Endothelial cell of umbilical vein (primary cell): Measurements from ENCODE around the gene UBE2D3. TPM values are rescaled to one million over a fixed set of nuclear protein-coding genes. Genes with fewer than 3 reads are reported as not detected.
A peak's percentile ranks its signal among the peaks of the same experiment; 100 is the strongest.

ENCODE experiments used
- BruUV-seq: library from RNA; stranded (reverse); fragments of 400-500 nt; replicated peaks from 2 replicates; lab custom pipeline; 2021; lab: Mats Ljungman, UMichigan
- CTCF ChIA-PET: fragments of 300-600, 350-600 bp; sonication (Branson Sonifier 250); formaldehyde crosslinking; loops from one replicate; lab custom pipeline; 2021; ENCODE audit warnings: antibody characterized with exemption, inconsistent platforms; lab: Charles Lee
- POLR2A ChIA-PET: fragments of 300-600, 350-600 bp; sonication (Branson Sonifier 250); formaldehyde crosslinking; loops from one replicate; lab custom pipeline; 2021; ENCODE audit warnings: antibody characterized with exemption, inconsistent platforms; lab: Charles Lee
- DNase-seq: peaks from one replicate; pipeline ENCODE4 v3.0.0-alpha.2; 2011; ENCODE audit warnings: low read depth, low spot score
- FAIRE-seq: peaks from 2 replicates; lab custom pipeline; 2011; peaks lifted over from hg19 to GRCh38; lab: Jason Lieb, UNC
- H2AFZ ChIP-seq: 2 replicates; pipeline ENCODE4 v1.6.0; 2012; ENCODE audit warnings: low read depth, low read length, control low read depth, inconsistent platforms
- H3K27ac ChIP-seq: 2 replicates; pipeline ENCODE4 v1.5.1; 2011; ENCODE audit warnings: low read depth, mild to moderate bottlenecking, control low read depth, low read length, moderate library complexity; ENCODE audit not compliant: insufficient read depth
- H3K27me3 ChIP-seq, 2 experiments: 2 replicates each; pipeline versions ENCODE4 v1.6.0 to v1.6.1; 2011; ENCODE audit warnings: low read length in 2 of 2, mixed read lengths in 1 of 2; ENCODE audit not compliant: control insufficient read depth in 2 of 2, insufficient read depth in 2 of 2
- H3K36me3 ChIP-seq, 2 experiments: 2 replicates in 1 of 2; 3 replicates in 1 of 2; pipeline ENCODE4 v1.5.1; 2011; ENCODE audit warnings: low read length in 2 of 2, mild to moderate bottlenecking in 1 of 2, moderate library complexity in 1 of 2; ENCODE audit not compliant: control insufficient read depth in 2 of 2, insufficient read depth in 2 of 2; ENCODE audit errors: extremely low read depth in 1 of 2
- H3K4me1 ChIP-seq: 3 replicates; pipeline ENCODE4 v1.5.1; 2011; ENCODE audit warnings: mild to moderate bottlenecking, low read length; ENCODE audit not compliant: control insufficient read depth, insufficient read depth; ENCODE audit errors: extremely low read depth
- H3K4me2 ChIP-seq: 2 replicates; pipeline ENCODE4 v1.6.1; 2011; ENCODE audit warnings: low read length, control low read depth, mixed read lengths; ENCODE audit not compliant: insufficient read depth
- H3K4me3 ChIP-seq, 3 experiments: fragments of 200-600 bp in 1 of 3; sonication (generic), shearing (Covaris generic) in 1 of 3; replicated peaks in 1 of 3; 2 replicates each; pipeline ENCODE4 v1.5.1; 2011 to 2016; ENCODE audit warnings: control low read depth in 3 of 3, low read length in 3 of 3, mild to moderate bottlenecking in 2 of 3, inconsistent platforms in 1 of 3, low read depth in 1 of 3, moderate library complexity in 1 of 3; ENCODE audit not compliant: insufficient read depth in 1 of 3
- H3K79me2 ChIP-seq: 2 replicates; pipeline ENCODE4 v1.6.0; 2012; ENCODE audit warnings: low read length, inconsistent platforms; ENCODE audit not compliant: control insufficient read depth, insufficient read depth
- H3K9ac ChIP-seq: replicated peaks from 2 replicates; pipeline ENCODE3; 2011; ENCODE audit warnings: low read length, control low read depth; ENCODE audit not compliant: insufficient read depth; ENCODE audit errors: extremely low read depth
- H3K9me1 ChIP-seq: replicated peaks from 3 replicates; pipeline ENCODE4 v1.6.0; 2011; ENCODE audit warnings: mild to moderate bottlenecking, low read length; ENCODE audit not compliant: control insufficient read depth, insufficient read depth; ENCODE audit errors: extremely low read depth
- H3K9me3 ChIP-seq: replicated peaks from 2 replicates; pipeline ENCODE4 v1.5.1; 2012; ENCODE audit warnings: low read length, inconsistent platforms; ENCODE audit not compliant: control insufficient read depth, insufficient read depth
- H4K20me1 ChIP-seq: replicated peaks from 2 replicates; pipeline ENCODE3; 2011; ENCODE audit warnings: mild to moderate bottlenecking, low read length; ENCODE audit not compliant: control insufficient read depth, insufficient read depth; ENCODE audit errors: extremely low read depth
- CTCF ChIP-seq, 2 donors: IDR thresholded peaks; 1 replicate in 1 of 2; 2 replicates in 1 of 2; pipeline ENCODE4 v1.5.1; 2011; ENCODE audit warnings: low read length in 2 of 2, mild to moderate bottlenecking in 2 of 2, moderate library complexity in 2 of 2, control low read depth in 1 of 2, inconsistent platforms in 1 of 2, low read depth in 1 of 2; ENCODE audit not compliant: insufficient read depth in 1 of 2; ENCODE audit errors: extremely low read depth in 1 of 2
- EZH2 ChIP-seq: IDR thresholded peaks from 2 replicates; pipeline ENCODE4 v1.6.1; 2012; ENCODE audit warnings: borderline replicate concordance, low read depth, mild to moderate bottlenecking, moderate library complexity, low read length, inconsistent platforms; ENCODE audit not compliant: severe bottlenecking
- GATA2 ChIP-seq: IDR thresholded peaks from 2 replicates; pipeline ENCODE4 v1.7.0; 2011; ENCODE audit warnings: low read depth, mild to moderate bottlenecking, moderate library complexity, mixed read lengths, low read length; ENCODE audit not compliant: insufficient read length, insufficient read depth
- JUN ChIP-seq: IDR thresholded peaks from 2 replicates; pipeline ENCODE4 v1.6.1; 2011; ENCODE audit warnings: borderline replicate concordance, low read depth; ENCODE audit not compliant: insufficient read length, insufficient read depth
- MAX ChIP-seq: IDR thresholded peaks from 2 replicates; pipeline ENCODE4 v1.6.1; 2011; ENCODE audit not compliant: insufficient read depth, insufficient read length
- MYC ChIP-seq: IDR thresholded peaks from one replicate; pipeline ENCODE4 v1.6.1; 2011; ENCODE audit warnings: mild to moderate bottlenecking, low read depth, low read length
- POLR2A ChIP-seq: IDR thresholded peaks from 2 replicates; pipeline ENCODE4 v1.6.1; 2012; ENCODE audit warnings: low read depth, mild to moderate bottlenecking, control low read depth, low read length
- POLR2AphosphoS5 ChIP-seq: IDR thresholded peaks from 2 replicates; pipeline ENCODE4 v1.6.1; 2012; ENCODE audit warnings: low read depth, mild to moderate bottlenecking, control low read depth, low read length, moderate library complexity; ENCODE audit not compliant: insufficient read depth
- dilution Hi-C: fragments of 300-500 bp; cut with MboI; formaldehyde crosslinking; loops from one replicate; pipeline ENCODE4 v1.15.0; 2019; ENCODE audit warnings: low sequenced_read_pairs; ENCODE audit not compliant: extremely low pct_ligation_motif_present
- intact Hi-C: fragments of 100-400 bp; cut with micrococcal nuclease; formaldehyde crosslinking; loops from one replicate; pipeline ENCODE4 v1.10.0; 2022
- polyA plus RNA-seq, 4 experiments: library from polyadenylated mRNA; depleted of rRNA in 3 of 4; stranded (reverse) in 3 of 4; unstranded in 1 of 4; fragments of >200 nt; gene quantifications; 2 replicates each; pipeline versions ENCODE4 v1.2.1 to v1.2.3, GENCODE V29; 2011 to 2012; ENCODE audit warnings: missing spikeins in 1 of 4
- total RNA-seq: library from RNA; stranded (reverse); gene quantifications from 2 replicates; pipeline ENCODE4 v1.2.3, GENCODE V29; 2021

UBE2D3 gene
- total and polyA plus RNA-seq, 2 donors (not counting 3 experiments of a cell fraction or from before 2014, with no cell fraction given), result 279 to 399 TPM

DNA sequence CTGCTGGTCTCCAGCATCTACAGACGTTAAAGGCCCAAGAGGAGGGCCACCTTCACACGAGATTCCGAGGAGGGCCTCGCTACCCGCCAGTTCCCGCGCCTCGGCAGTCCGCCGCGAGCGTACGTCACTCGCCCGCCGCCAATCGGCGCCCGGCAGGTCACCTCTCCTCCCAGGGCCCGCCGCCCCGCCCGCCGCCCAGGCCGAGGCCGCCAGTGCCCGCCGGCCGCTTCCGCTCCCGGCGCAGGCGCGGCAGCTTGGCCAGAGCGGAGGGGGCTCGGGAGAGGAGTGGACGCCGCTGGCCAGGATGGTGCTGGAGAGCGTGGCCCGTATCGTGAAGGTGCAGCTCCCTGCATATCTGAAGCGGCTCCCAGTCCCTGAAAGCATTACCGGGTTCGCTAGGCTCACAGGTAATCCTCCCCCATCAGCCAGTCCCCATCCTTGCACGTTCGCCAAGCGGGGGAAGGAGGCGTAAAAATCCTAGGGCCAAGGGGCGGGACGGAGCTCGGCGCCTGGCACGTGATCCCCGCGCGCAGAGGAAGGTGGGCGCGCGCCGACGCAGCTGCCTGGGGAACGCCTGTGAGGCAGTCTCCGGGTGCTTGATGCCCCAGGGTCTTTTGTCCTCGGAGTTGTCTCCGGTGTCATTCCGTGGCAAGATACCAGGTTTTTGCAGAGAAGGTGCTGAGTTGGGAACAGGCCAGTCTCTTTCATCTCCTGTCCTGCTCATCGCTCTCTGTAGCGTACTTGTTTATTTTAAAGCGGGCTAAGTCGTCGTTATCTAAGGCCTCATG is 41.6 kb upstream of the UBE2D3 start, which contains the start of gene CISD2:
CISD2 (plus strand) TSS at position 212 of the 788 bp plus-strand sequence; CDS start at position 305, 93 bp downstream.
- H3K27me3 ChIP-seq, result no peaks in the 10 kb centered on the region
- ChIA-PET POLR2A (interaction anchor here (1.2 to 2.5 kb wide), 2 partner anchors 41 to 248 kb away, joined by 3 to 35 read pairs; partner anchors contain the start of gene UBE2D3), CTCF (interaction anchor here (0.9 to 1.8 kb wide), 4 partner anchors 9 to 249 kb away, joined by 3 to 13 read pairs (median 6); no protein-coding TSS in a partner anchor)
- peaks cover 22% of the 10 kb centered on the region for H3K79me2 ChIP-seq
- H3K4me2 ChIP-seq, result peak within 1 kb of the TSS; percentile 89
- H3K36me3 ChIP-seq, result no peaks in the 10 kb centered on the region
- dilution Hi-C loops, result no loop called here
- H3K4me3 ChIP-seq, result peak within 1 kb of the TSS; percentile 43 to 88 (median 78)
- peak; percentile 82 for FAIRE-seq
- H3K9me3 ChIP-seq, result no peaks in the 10 kb centered on the region
- peak; percentile 94 for DNase-seq
- no TSS peak for BruUV-seq
- no peaks in the 10 kb centered on the region for H4K20me1 ChIP-seq
- intact Hi-C loops, result loop anchor here (1.0 to 5.0 kb wide), 9 partner anchors 41 to 732 kb away; partner anchors contain the start of genes BDH2, MANBA, NFKB1 and SLC9B1
- peak within 1 kb of the TSS; percentile 84 for H3K9ac ChIP-seq
- TF ChIP-seq JUN (no peak), GATA2 (no peak), MAX (peak; percentile 89), EZH2 (no peak), MYC (no peak), POLR2A (peak; percentile 91), CTCF (IDR thresholded peaks at IDR 0.05; ENCODE audit: extremely low read depth in 1 of 2, insufficient read depth in 1 of 2, low read depth in 1 of 2, low read length in 2 of 2) (no peak), POLR2AphosphoS5 (peak; percentile 93)
- H2AFZ ChIP-seq, result peak within 1 kb of the TSS; percentile 93
- no peaks in the 10 kb centered on the region for H3K9me1 ChIP-seq
- H3K4me1 ChIP-seq, result peaks cover 25% of the 10 kb centered on the region
- H3K27ac ChIP-seq, result peak within 1 kb of the TSS; percentile 76
